ENCODE measurements around the gene CAMK2D. TPM values are rescaled to one million over a fixed set of nuclear protein-coding genes. Genes with fewer than 3 reads are reported as not detected.

Gene CAMK2D
- total RNA-seq, 1 experiment from 2014 or later: 32.1 TPM

DNA sequence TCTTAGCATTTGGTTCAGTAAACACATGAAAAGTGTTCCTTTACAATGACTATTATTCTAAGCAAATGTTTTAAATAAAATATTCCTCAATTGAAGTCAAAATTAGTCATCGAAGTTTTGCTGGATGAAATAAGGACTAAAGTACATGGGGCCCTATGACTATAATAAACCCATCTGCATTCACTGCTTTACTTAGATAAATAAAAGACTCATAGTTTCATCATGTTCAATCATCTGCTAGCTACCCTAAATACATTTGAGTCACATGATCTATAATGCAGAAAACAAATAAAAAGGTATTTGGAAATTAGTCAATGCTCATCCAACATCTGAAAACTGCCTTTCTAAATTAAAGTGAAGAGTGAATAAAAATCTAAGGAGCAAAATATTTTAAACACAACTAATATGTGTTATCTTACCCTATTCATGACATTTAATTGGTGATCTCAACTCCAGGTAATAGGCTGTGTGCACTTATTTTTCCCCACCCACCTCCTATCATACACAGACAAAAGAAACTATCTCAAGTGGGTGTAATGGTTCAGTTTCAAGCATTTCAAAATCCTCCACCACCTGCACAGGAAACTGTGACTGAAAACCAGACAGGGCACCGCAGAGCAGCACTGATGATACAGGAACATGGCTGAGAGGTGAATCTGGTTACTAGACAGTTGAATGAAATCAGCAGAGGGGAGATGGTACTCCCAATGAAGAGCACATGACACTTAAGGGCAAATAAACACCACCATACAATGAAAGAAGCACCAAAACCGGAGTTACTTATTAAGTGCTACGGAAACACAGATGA, 78.6 kb downstream of the CAMK2D start:
- Mint-ChIP-seq H3K4me1 (ENCODE audit: insufficient read depth, unreplicated experiment) (peaks cover 8% of the 10 kb centered on the region), H3K27ac (ENCODE audit: low read depth, unreplicated experiment) (no peak overlapping the region), H3K27me3 (ENCODE audit: insufficient read depth, unreplicated experiment) (no peaks in the 10 kb centered on the region), H3K9me3 (ENCODE audit: unreplicated experiment) (no peaks in the 10 kb centered on the region), H3K36me3 (ENCODE audit: insufficient read depth, unreplicated experiment) (no peaks in the 10 kb centered on the region), H3K4me3 (ENCODE audit: unreplicated experiment) (no peak overlapping the region)
- ChIA-PET CTCF (interaction anchor here (0.6 kb wide), 2 partner anchors 22 to 203 kb away, joined by 3 to 4 read pairs; no protein-coding TSS in a partner anchor), POLR2A (no interaction called here)
- no peak for TF ChIP-seq CTCF (IDR thresholded peaks at IDR 0.05; ENCODE audit: unreplicated experiment)
- no TSS peak for BruUV-seq (replicated peaks)
- DNase-seq (ENCODE audit: unreplicated experiment): no peak
- intact Hi-C loops (cut with micrococcal nuclease): no loop called here

DNA sequence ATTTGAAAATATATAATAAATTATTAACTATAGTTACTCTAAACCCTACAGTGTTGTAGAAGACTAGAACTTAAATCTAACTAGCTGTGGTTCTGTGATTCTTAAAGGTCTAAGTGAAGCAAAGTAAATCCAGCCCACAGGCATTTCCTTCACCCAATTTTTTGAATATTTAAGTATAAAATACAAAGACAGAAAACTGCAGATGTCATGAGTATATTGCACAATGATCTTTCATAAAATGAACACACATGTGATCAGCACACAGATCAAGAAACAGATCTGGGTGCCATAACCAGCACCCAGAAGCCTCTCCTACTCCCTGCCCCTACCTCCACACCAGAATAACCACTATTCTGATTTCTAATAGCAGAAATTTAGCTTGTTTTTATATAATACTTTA, 82.9 kb downstream of the CAMK2D start:
- Mint-ChIP-seq H3K36me3 (ENCODE audit: insufficient read depth, unreplicated experiment) (peaks cover 6% of the 10 kb centered on the region), H3K4me3 (ENCODE audit: unreplicated experiment) (no peak overlapping the region), H3K9me3 (ENCODE audit: unreplicated experiment) (no peaks in the 10 kb centered on the region), H3K27me3 (ENCODE audit: insufficient read depth, unreplicated experiment) (no peaks in the 10 kb centered on the region), H3K27ac (ENCODE audit: low read depth, unreplicated experiment) (no peak overlapping the region), H3K4me1 (ENCODE audit: insufficient read depth, unreplicated experiment) (peaks cover 39% of the 10 kb centered on the region)
- POLR2A ChIA-PET: interaction anchor here (1.3 kb wide), 1 partner anchor 8 kb away, joined by 3 read pairs; no protein-coding TSS in a partner anchor
- DNase-seq (ENCODE audit: unreplicated experiment): no peak
- CTCF ChIA-PET: interaction anchor here (0.6 to 1.6 kb wide), 6 partner anchors 11 to 291 kb away, joined by 3 to 6 read pairs (median 3); no protein-coding TSS in a partner anchor
- no peak for TF ChIP-seq CTCF (IDR thresholded peaks at IDR 0.05; ENCODE audit: unreplicated experiment)
- intact Hi-C loops (cut with micrococcal nuclease): loop anchor here (10.0 kb wide), 1 partner anchor 134 kb away; no protein-coding TSS in a partner anchor
- BruUV-seq (replicated peaks): no TSS peak

- Mint-ChIP-seq H3K4me3 (ENCODE audit: unreplicated experiment) (no peak overlapping the region), H3K36me3 (ENCODE audit: insufficient read depth, unreplicated experiment) (peaks cover 6% of the 10 kb centered on the region), H3K9me3 (ENCODE audit: unreplicated experiment) (no peaks in the 10 kb centered on the region), H3K4me1 (ENCODE audit: insufficient read depth, unreplicated experiment) (peaks cover 31% of the 10 kb centered on the region), H3K27ac (ENCODE audit: low read depth, unreplicated experiment) (no peak overlapping the region), H3K27me3 (ENCODE audit: insufficient read depth, unreplicated experiment) (no peaks in the 10 kb centered on the region)
- ChIA-PET CTCF (interaction anchor here (0.9 to 1.6 kb wide), 2 partner anchors 129 to 266 kb away, joined by 3 to 4 read pairs; no protein-coding TSS in a partner anchor), POLR2A (interaction anchor here (0.9 to 1.3 kb wide), 2 partner anchors 9 to 209 kb away, joined by 3 read pairs; no protein-coding TSS in a partner anchor)
- no peak for DNase-seq (ENCODE audit: unreplicated experiment)
- intact Hi-C loops (cut with micrococcal nuclease): loop anchor here (10.0 kb wide), 1 partner anchor 133 kb away; no protein-coding TSS in a partner anchor
- no TSS peak for BruUV-seq (replicated peaks)
- no peak for TF ChIP-seq CTCF (IDR thresholded peaks at IDR 0.05; ENCODE audit: unreplicated experiment)
These were observed 84.2 kb downstream of the CAMK2D start for GRCh38 chr4:113677325-113677724.

Measured in MCF 10A (cell line).